Measurements from ENCODE around the gene APOA4.

Gene APOA4

DNA sequence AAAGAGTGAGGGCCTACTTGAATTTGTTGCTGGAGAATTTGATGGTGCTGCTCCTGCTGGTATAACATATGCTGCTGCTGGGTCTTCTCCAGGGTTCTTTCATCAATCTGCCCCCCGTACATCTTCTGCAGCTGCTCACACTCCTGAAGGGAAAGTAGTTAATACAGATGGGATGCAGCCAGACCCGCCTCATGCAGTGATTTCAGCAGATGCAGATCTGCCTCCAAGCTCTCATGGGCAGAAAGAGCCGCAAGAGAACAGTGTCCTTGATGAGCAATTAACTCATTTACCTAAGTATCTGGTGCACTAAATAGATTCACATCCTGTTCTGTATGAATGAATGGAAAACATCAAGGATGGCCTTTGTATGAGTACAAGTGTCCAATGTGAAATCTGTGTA, 39.1 kb upstream of the APOA4 start:
- Histone ChIP-seq H3K4me1 (ENCODE audit: control insufficient read depth, insufficient read depth, low read length, poor library complexity, severe bottlenecking) (no peaks in the 10 kb centered on the region), H3K36me3 (ENCODE audit: control insufficient read depth, insufficient read depth, low read length) (peaks cover 67% of the 10 kb centered on the region), H3K27ac (ENCODE audit: insufficient read depth, low read length, poor library complexity, severe bottlenecking) (no peak overlapping the region), H3K27me3 (replicated peaks; ENCODE audit: control insufficient read depth, insufficient read depth, low read length, poor library complexity, severe bottlenecking) (no peaks in the 10 kb centered on the region), H3K4me3 (ENCODE audit: insufficient read depth, low read depth, low read length, poor library complexity, severe bottlenecking) (no peak overlapping the region), H3K9me3 (ENCODE audit: control insufficient read depth, low read length) (no peaks in the 10 kb centered on the region)
- no peak for DNase-seq

GRCh38 chr11:116861539-116861938, 38.4 kb upstream of the APOA4 start:
- Histone ChIP-seq H3K4me3 (ENCODE audit: insufficient read depth, low read depth, low read length, poor library complexity, severe bottlenecking) (no peak overlapping the region), H3K27ac (ENCODE audit: insufficient read depth, low read length, poor library complexity, severe bottlenecking) (no peak overlapping the region), H3K27me3 (replicated peaks; ENCODE audit: control insufficient read depth, insufficient read depth, low read length, poor library complexity, severe bottlenecking) (no peaks in the 10 kb centered on the region), H3K4me1 (ENCODE audit: control insufficient read depth, insufficient read depth, low read length, poor library complexity, severe bottlenecking) (peaks cover 2% of the 10 kb centered on the region), H3K9me3 (ENCODE audit: control insufficient read depth, low read length) (no peaks in the 10 kb centered on the region), H3K36me3 (ENCODE audit: control insufficient read depth, insufficient read depth, low read length) (peaks cover 68% of the 10 kb centered on the region)
- DNase-seq, result no peak

- DNase-seq, result no peak
- peaks cover 15% of the 10 kb centered on the region for H3K4me1 ChIP-seq (ENCODE audit: control insufficient read depth, insufficient read depth, low read length, poor library complexity, severe bottlenecking)
- H3K36me3 ChIP-seq (ENCODE audit: control insufficient read depth, insufficient read depth, low read length), result peaks cover 64% of the 10 kb centered on the region
- no peaks in the 10 kb centered on the region for H3K9me3 ChIP-seq (ENCODE audit: control insufficient read depth, low read length)
- H3K4me3 ChIP-seq (ENCODE audit: insufficient read depth, low read depth, low read length, poor library complexity, severe bottlenecking), result no peak overlapping the region
- H3K27me3 ChIP-seq (replicated peaks; ENCODE audit: control insufficient read depth, insufficient read depth, low read length, poor library complexity, severe bottlenecking), result no peaks in the 10 kb centered on the region
- no peak overlapping the region for H3K27ac ChIP-seq (ENCODE audit: insufficient read depth, low read length, poor library complexity, severe bottlenecking)
Measured at GRCh38 chr11:116860303-116860702, 37.2 kb upstream of the APOA4 start.

- Histone ChIP-seq H3K4me3 (ENCODE audit: insufficient read depth, low read depth, low read length, poor library complexity, severe bottlenecking) (no peak overlapping the region), H3K9me3 (ENCODE audit: control insufficient read depth, low read length) (no peaks in the 10 kb centered on the region), H3K4me1 (ENCODE audit: control insufficient read depth, insufficient read depth, low read length, poor library complexity, severe bottlenecking) (peaks cover 22% of the 10 kb centered on the region), H3K36me3 (ENCODE audit: control insufficient read depth, insufficient read depth, low read length) (peaks cover 55% of the 10 kb centered on the region), H3K27me3 (replicated peaks; ENCODE audit: control insufficient read depth, insufficient read depth, low read length, poor library complexity, severe bottlenecking) (no peaks in the 10 kb centered on the region), H3K27ac (ENCODE audit: insufficient read depth, low read length, poor library complexity, severe bottlenecking) (no peak overlapping the region)
- DNase-seq, result no peak
Measured at GRCh38 chr11:116859175-116859574, 36.1 kb upstream of the APOA4 start.

DNA sequence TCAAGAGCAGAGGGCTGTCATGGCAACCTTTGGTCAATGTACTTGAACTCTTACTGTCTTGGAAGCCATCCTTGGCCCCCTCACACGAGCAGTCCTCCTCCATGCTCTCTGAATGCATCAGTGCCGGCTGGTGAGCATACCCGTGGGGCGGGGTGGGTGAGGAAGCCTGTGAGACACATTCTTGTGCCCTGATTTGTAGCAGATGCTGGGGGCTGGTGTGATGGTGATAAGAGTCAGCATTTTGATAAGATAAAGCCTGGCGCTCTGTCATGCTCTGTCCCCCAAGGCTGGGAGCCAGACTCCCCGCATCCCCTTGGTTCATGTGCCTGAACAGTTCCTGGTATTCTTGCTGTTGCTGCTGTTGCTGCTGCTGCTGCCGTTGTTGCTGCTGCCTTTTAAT, 34.8 kb upstream of the APOA4 start:
- H3K4me3 ChIP-seq (ENCODE audit: insufficient read depth, low read depth, low read length, poor library complexity, severe bottlenecking), result no peak overlapping the region
- peaks cover 34% of the 10 kb centered on the region for H3K4me1 ChIP-seq (ENCODE audit: control insufficient read depth, insufficient read depth, low read length, poor library complexity, severe bottlenecking)
- no peak overlapping the region for H3K27ac ChIP-seq (ENCODE audit: insufficient read depth, low read length, poor library complexity, severe bottlenecking)
- DNase-seq, result no peak
- H3K9me3 ChIP-seq (ENCODE audit: control insufficient read depth, low read length), result no peaks in the 10 kb centered on the region
- peaks cover 51% of the 10 kb centered on the region for H3K36me3 ChIP-seq (ENCODE audit: control insufficient read depth, insufficient read depth, low read length)
- H3K27me3 ChIP-seq (replicated peaks; ENCODE audit: control insufficient read depth, insufficient read depth, low read length, poor library complexity, severe bottlenecking), result no peaks in the 10 kb centered on the region

DNA sequence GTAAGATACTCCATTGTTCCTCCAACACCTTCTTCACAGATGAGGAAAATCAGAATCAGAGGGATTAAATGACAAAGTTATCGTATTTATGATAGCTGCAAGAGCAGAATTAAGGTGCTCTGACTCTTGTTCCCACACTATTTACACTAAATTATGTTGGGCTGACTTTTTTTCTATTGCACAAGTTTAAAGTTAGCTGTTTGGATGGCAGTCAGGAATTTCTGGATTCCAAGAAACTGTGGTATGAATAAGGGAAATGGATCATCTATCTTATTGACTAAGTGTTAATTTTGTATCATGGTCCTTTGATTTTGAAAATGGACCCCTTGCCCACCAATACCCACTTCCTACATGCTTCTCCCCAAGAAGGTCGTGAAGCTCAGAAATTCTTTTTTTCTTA, 34.2 kb upstream of the APOA4 start:
- no peak overlapping the region for H3K4me3 ChIP-seq (ENCODE audit: insufficient read depth, low read depth, low read length, poor library complexity, severe bottlenecking)
- H3K4me1 ChIP-seq (ENCODE audit: control insufficient read depth, insufficient read depth, low read length, poor library complexity, severe bottlenecking), result peaks cover 40% of the 10 kb centered on the region
- H3K27ac ChIP-seq (ENCODE audit: insufficient read depth, low read length, poor library complexity, severe bottlenecking), result no peak overlapping the region
- peaks cover 50% of the 10 kb centered on the region for H3K36me3 ChIP-seq (ENCODE audit: control insufficient read depth, insufficient read depth, low read length)
- no peaks in the 10 kb centered on the region for H3K27me3 ChIP-seq (replicated peaks; ENCODE audit: control insufficient read depth, insufficient read depth, low read length, poor library complexity, severe bottlenecking)
- H3K9me3 ChIP-seq (ENCODE audit: control insufficient read depth, low read length), result no peaks in the 10 kb centered on the region
- no peak for DNase-seq

DNA sequence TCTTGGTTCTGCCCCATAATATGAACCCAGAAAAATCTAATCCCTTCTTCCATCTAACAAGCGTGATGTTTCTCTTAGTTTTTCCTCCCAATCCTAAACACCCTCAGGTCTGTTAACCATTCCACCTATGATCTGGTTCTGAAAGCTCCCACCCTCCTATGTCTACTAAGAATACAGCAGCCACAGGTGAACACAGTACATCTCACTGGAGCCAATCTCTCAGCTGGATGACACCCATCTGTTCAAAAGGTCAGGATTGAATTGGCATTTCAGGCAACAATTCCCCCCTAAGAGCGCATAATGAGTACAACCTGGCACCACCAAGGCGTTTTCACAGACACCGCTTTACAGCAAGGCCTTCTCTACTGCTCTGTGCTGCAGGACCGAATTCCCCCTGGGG, 33.3 kb upstream of the APOA4 start:
- Histone ChIP-seq H3K36me3 (ENCODE audit: control insufficient read depth, insufficient read depth, low read length) (peaks cover 41% of the 10 kb centered on the region), H3K4me3 (ENCODE audit: insufficient read depth, low read depth, low read length, poor library complexity, severe bottlenecking) (no peak overlapping the region), H3K27me3 (replicated peaks; ENCODE audit: control insufficient read depth, insufficient read depth, low read length, poor library complexity, severe bottlenecking) (no peaks in the 10 kb centered on the region), H3K9me3 (ENCODE audit: control insufficient read depth, low read length) (no peaks in the 10 kb centered on the region), H3K27ac (ENCODE audit: insufficient read depth, low read length, poor library complexity, severe bottlenecking) (no peak overlapping the region), H3K4me1 (ENCODE audit: control insufficient read depth, insufficient read depth, low read length, poor library complexity, severe bottlenecking) (peaks cover 48% of the 10 kb centered on the region)
- DNase-seq, result no peak

DNA sequence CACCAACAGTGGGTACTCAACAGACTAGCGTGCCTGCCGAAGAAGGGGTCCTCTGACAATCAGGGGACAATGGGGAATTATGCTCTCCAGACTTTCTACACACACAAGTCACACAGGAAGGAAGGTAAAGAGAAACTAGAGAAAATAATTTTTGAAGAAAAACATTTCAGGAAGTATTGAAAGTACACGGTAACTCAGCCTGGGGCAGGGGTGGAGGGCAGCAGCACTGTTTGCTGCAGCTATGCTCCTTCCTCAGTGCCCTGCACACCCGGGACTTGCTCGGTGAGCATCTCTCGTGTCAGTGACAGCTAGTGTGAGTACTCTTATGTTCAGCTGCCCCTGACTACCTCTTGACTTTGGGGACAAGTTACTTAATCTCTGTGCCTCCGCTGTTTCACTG, 32.3 kb upstream of the APOA4 start:
- Histone ChIP-seq H3K27me3 (replicated peaks; ENCODE audit: control insufficient read depth, insufficient read depth, low read length, poor library complexity, severe bottlenecking) (no peaks in the 10 kb centered on the region), H3K27ac (ENCODE audit: insufficient read depth, low read length, poor library complexity, severe bottlenecking) (peak overlapping the region; percentile 52), H3K36me3 (ENCODE audit: control insufficient read depth, insufficient read depth, low read length) (peaks cover 31% of the 10 kb centered on the region), H3K9me3 (ENCODE audit: control insufficient read depth, low read length) (no peaks in the 10 kb centered on the region), H3K4me3 (ENCODE audit: insufficient read depth, low read depth, low read length, poor library complexity, severe bottlenecking) (no peak overlapping the region), H3K4me1 (ENCODE audit: control insufficient read depth, insufficient read depth, low read length, poor library complexity, severe bottlenecking) (peaks cover 57% of the 10 kb centered on the region)
- no peak for DNase-seq

- Histone ChIP-seq H3K4me3 (ENCODE audit: insufficient read depth, low read depth, low read length, poor library complexity, severe bottlenecking) (peak overlapping the region; percentile 7), H3K27ac (ENCODE audit: insufficient read depth, low read length, poor library complexity, severe bottlenecking) (peak overlapping the region; percentile 55), H3K4me1 (ENCODE audit: control insufficient read depth, insufficient read depth, low read length, poor library complexity, severe bottlenecking) (peaks cover 57% of the 10 kb centered on the region), H3K36me3 (ENCODE audit: control insufficient read depth, insufficient read depth, low read length) (peaks cover 23% of the 10 kb centered on the region), H3K9me3 (ENCODE audit: control insufficient read depth, low read length) (no peaks in the 10 kb centered on the region), H3K27me3 (replicated peaks; ENCODE audit: control insufficient read depth, insufficient read depth, low read length, poor library complexity, severe bottlenecking) (no peaks in the 10 kb centered on the region)
- peak; percentile 31 to 52 (median 45) for DNase-seq
Measured at GRCh38 chr11:116853461-116854073, 30.5 kb upstream of the APOA4 start.

- Histone ChIP-seq H3K9me3 (ENCODE audit: control insufficient read depth, low read length) (no peaks in the 10 kb centered on the region), H3K27ac (ENCODE audit: insufficient read depth, low read length, poor library complexity, severe bottlenecking) (peak overlapping the region; percentile 55), H3K4me1 (ENCODE audit: control insufficient read depth, insufficient read depth, low read length, poor library complexity, severe bottlenecking) (peaks cover 57% of the 10 kb centered on the region), H3K4me3 (ENCODE audit: insufficient read depth, low read depth, low read length, poor library complexity, severe bottlenecking) (no peak overlapping the region), H3K36me3 (ENCODE audit: control insufficient read depth, insufficient read depth, low read length) (peaks cover 19% of the 10 kb centered on the region), H3K27me3 (replicated peaks; ENCODE audit: control insufficient read depth, insufficient read depth, low read length, poor library complexity, severe bottlenecking) (no peaks in the 10 kb centered on the region)
- no peak for DNase-seq
Measured at GRCh38 chr11:116852261-116853031, 29.3 kb upstream of the APOA4 start.
